HG02981 (cell line): Measurements from ENCODE around the gene TUBGCP6.
"Not testable (repeated sequence)": the region's sequence is repeated elsewhere in the genome, so short reads cannot be mapped to it uniquely, and the experiment has no call there.

Experiments
- ATAC-seq: cut with Tn5 transposase; IDR thresholded peaks from one replicate; pipeline ENCODE4 v1.9.1; 2021; ENCODE audit warnings: mild to moderate bottlenecking, moderate library complexity; ENCODE audit not compliant: unreplicated experiment

The TUBGCP6 gene

GRCh38 chr22:50280708-50281383 lies 36.0 kb upstream of the TUBGCP6 start:
- no peak for ATAC-seq

- ATAC-seq: no peak
Observed at GRCh38 chr22:50280022-50280707, 35.3 kb upstream of the TUBGCP6 start.

- no peak for ATAC-seq
Observed at GRCh38 chr22:50278956-50279619, 34.3 kb upstream of the TUBGCP6 start.

- no peak for ATAC-seq
Observed at GRCh38 chr22:50278461-50278860, 33.6 kb upstream of the TUBGCP6 start.

DNA sequence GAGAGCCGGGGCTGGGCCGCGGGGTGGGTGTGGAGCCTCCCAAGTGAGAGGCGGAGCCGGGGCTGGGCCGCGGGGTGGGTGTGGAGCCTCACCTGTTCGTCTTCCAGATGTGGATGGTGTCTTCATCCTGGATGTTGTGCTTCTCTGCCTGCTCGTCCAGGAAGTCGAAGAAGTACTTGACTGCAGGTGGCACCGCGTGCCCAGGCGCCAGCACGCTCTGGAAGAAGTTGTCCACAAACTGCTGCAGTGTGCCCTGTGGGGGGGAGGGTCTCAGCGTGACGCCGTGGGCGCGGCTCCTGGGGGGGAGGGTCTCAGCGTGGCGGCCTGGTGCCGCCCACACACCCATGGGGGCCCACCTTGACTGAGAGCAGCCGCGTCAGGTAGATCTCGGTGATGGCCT lies 32.9 kb upstream of the TUBGCP6 start:
- ATAC-seq: no peak

DNA sequence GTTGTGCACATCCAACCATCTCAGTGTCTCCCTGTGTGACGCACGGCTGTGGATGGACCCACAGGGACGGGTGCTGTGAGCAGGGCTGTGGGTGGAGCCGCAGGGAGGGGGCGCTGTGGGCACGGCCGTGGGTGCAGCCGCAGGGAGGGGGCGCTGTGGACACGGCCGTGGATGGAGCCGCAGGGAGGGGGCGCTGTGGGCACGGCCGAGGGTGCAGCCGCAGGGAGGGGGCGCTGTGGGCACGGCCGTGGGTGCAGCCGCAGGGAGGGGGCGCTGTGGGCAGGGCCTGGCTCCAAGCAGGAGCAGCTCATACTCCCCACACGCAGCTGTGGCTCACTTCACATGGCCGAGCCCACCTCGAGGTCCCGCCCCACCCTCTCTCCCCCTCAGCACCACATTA lies 31.3 kb upstream of the TUBGCP6 start:
- ATAC-seq: no peak

- no peak for ATAC-seq
Observed at GRCh38 chr22:50275181-50276055, 30.6 kb upstream of the TUBGCP6 start.

GRCh38 chr22:50274771-50275170 lies 29.9 kb upstream of the TUBGCP6 start:
- ATAC-seq: no peak

DNA sequence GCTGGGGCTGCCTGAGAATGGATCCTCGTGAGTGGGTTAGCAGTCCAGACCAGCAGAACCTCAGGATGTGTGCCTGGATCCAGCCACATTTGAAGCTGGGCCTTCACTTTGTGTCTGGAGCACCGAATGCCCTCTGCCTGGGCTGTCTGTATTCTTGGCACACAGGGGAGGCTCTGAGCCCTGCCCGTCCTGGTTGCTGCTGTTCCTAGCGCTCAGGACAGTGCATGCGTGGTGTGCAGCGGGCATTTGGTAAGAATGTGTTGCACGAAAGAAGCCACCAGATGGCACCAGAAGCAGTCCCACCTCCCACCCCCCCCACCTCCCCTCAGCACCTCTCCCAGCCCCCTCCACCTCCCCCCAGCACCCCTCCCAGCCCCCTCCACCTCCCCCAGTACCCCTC lies 29.5 kb upstream of the TUBGCP6 start:
- ATAC-seq: no peak

GRCh38 chr22:50273781-50274180 lies 29.0 kb upstream of the TUBGCP6 start:
- ATAC-seq: not testable (repeated sequence)

- ATAC-seq: not testable (repeated sequence)
Observed at GRCh38 chr22:50273352-50273751, 28.5 kb upstream of the TUBGCP6 start.

DNA sequence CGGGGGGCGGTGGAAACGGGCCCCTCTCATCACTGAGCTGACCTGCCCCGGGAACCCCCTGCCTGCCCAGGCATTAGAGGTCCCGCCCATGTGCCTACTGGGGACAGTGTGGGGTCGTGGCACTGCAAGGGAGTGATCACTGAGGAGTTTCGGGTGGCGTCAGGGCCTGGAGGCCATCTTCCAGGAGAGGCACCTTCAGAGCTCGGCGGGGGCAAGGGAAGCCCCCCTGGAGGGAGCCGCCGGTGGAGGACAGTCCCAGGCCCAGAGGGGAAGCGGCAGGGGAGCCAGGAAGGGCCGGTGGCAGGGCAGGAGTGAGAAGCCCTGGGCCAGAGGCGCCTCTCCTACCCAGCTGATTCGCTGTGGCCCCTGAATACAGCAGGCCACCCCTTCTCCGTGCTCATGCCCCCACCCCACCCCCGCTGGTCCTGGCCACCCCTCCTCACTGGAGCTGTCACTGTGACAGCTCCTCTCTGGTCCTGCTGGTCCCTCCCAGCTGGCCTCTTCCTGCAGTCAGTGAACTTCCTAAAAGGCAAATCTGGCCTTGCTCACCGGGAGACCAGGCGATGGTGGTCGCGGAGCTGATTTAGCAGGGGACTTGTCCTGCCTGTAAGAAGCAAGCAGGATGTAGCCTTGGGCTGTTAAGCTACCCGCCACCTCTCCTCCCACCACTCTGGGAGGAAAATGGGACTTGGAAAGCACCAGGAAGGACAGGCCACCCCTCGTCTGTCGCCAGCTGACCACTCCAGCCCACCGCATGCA lies 27.4 kb upstream of the TUBGCP6 start:
- no peak for ATAC-seq

GRCh38 chr22:50271519-50271970 lies 26.7 kb upstream of the TUBGCP6 start:
- no peak for ATAC-seq

- ATAC-seq: no peak
Observed at GRCh38 chr22:50270666-50271394, 26.0 kb upstream of the TUBGCP6 start.

DNA sequence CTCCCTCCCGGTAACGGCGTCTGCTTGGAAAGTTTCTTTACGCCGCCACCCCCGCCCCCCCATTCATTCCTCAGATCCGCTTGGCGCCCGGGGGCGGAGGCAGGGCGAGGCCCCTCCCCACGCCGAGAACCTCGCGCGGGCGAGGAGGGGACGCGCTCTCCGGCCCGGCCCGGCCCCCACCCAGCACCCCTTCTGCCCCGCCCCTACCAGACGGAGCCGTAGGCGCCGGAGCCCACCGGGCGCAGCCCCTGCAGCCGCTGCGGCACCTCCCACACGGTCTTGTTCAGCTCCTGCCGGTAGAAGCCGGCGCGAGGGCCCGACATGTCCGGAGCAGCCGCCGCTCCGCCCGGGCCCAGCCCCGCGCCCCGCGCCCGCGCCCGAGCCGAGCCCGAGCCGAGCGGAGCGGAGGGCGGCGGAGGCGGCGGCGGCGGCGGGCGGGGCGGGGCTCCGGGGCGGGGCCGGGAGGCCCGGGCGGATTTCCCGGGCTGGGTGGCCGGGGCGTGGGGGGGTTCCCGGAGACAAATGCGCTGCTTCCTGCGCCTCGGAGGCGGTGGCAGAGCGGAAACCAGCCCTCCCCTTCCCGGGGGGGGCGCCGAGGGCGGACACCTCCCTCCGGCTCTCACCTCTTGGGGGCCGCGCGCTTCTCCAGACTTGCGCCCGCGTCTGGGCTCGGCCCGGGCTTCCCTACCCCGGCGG lies 25.3 kb upstream of the TUBGCP6 start, which contains the start of gene MAPK11:
Gene MAPK11, minus strand, starts transcription at position 411 of the 696 bp plus-strand sequence. Its CDS starts 88 bp downstream, at position 323.
- ATAC-seq: no peak

GRCh38 chr22:50269573-50269969 lies 24.7 kb upstream of the TUBGCP6 start:
- ATAC-seq: no peak

GRCh38 chr22:50268655-50269113 lies 23.9 kb upstream of the TUBGCP6 start:
- no peak for ATAC-seq

DNA sequence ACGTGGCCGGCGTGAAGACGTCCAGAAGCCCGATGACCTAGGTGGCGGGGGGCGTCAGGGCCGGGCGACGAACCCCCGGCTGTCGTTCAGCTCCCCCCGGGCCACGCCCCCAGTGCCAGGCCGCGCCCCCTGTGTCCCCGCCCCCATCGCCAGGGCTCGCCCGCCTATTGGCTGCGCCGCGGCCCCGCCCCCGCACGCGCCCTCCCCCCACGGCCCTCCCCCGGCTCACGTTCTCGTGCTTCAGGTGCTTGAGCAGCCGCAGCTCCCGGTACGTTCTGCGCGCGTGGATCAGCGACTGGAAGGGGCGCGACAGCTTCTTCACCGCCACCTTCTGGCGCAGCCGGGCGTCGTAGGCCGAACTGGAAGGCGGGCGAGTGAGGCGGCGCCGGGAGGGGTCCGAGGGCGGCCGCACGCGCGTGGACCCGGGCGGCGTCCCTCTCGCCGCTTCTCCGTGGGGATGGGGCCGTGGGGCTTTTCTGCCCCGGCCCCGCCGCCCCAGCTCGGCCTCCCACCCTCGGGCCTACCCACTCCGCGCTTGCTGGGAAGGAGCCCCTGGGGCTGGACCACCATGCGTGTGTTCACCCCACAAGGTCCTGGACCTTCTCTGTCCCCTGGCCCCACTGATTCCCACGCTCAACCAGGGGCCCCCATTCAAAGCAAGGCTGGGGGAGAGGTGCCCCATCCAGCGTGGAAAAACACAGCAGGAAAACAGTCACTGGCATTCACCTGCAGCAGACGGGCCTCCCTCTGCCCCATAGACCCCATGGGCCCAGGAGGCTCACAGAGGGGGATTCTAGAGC lies 23.0 kb upstream of the TUBGCP6 start:
- no peak for ATAC-seq
